ENCODE measurements around the gene CD52. TPM values are rescaled to one million over a fixed set of nuclear protein-coding genes. Genes with fewer than 3 reads are reported as not detected.

Gene CD52
- total and polyA plus RNA-seq, 2 of the 13 experiments (the other 11 are each of a cell fraction or from before 2014, with no cell fraction given) = 0.32 TPM; not detected in 1

DNA sequence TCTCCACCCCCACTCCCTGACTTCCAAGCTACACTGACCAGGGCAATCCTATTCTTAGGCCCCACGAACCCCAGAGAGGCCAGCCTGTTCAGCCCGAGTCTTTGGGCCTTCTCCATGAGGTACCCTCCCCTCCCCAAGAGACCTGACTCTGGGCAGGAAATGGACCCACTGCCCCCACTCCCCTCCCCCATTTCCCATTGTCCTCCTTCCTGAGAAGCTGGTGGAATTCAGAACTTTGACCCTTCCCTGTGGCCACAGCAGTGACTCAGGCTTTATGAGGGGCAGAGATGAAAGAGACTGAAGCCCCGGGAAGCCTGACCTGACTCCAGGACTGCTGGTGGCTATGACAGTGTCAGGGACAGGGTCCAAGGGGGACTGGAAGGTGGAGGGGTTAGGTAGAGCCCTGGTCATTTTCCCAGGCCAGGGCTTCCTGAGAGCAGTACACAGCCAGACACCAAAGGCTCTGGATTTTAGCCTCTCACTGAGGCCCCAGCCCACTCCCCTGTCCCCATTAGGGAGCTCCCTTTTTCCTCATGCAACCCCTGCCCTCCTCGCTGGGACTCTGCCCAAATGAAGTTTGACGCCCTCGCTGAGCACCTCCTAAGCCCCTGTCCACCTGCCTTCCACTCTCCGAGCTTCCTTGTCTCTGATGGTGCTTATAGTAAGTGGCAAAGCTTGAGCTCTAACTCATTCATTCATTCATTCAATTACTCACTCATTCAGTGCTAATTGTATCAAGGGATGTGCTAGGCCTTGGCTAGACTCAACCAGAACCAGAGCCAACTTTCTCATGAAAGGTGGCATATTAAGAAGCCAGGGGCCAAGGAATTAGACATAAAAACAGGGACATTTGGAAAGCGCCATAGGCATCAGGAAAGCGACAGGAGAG, 33.2 kb downstream of the CD52 start (continued):
- TF ChIP-seq, protein P1, sequence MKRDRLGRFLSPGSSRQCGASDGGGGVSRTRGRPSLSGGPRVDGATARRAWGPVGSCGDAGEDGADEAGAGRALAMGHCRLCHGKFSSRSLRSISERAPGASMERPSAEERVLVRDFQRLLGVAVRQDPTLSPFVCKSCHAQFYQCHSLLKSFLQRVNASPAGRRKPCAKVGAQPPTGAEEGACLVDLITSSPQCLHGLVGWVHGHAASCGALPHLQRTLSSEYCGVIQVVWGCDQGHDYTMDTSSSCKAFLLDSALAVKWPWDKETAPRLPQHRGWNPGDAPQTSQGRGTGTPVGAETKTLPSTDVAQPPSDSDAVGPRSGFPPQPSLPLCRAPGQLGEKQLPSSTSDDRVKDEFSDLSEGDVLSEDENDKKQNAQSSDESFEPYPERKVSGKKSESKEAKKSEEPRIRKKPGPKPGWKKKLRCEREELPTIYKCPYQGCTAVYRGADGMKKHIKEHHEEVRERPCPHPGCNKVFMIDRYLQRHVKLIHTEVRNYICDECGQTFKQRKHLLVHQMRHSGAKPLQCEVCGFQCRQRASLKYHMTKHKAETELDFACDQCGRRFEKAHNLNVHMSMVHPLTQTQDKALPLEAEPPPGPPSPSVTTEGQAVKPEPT (CRISPR knock-in tag; IDR thresholded peaks at IDR 0.05; ENCODE audit: low read depth) = peak; percentile 55; the same call in 1 of the 2 replicates
- TF ChIP-seq ZNF567 (CRISPR knock-in tag; IDR thresholded peaks at IDR 0.05; ENCODE audit: borderline replicate concordance) = no peak
- TF ChIP-seq SP140L (CRISPR knock-in tag; IDR thresholded peaks at IDR 0.05; ENCODE audit: borderline replicate concordance) = no peak
- TF ChIP-seq ZIK1 (CRISPR knock-in tag; IDR thresholded peaks at IDR 0.05; ENCODE audit: borderline replicate concordance, low read depth) = no peak
- TF ChIP-seq TEAD2 (CRISPR knock-in tag; IDR thresholded peaks at IDR 0.05) = no peak
- peak; percentile 86; the same call in 1 of the 2 replicates for TF ChIP-seq MIER3 (CRISPR knock-in tag; IDR thresholded peaks at IDR 0.05; ENCODE audit: borderline replicate concordance)
- no peak for TF ChIP-seq KLF13 (CRISPR knock-in tag; IDR thresholded peaks at IDR 0.05)
- TF ChIP-seq, protein P2, sequence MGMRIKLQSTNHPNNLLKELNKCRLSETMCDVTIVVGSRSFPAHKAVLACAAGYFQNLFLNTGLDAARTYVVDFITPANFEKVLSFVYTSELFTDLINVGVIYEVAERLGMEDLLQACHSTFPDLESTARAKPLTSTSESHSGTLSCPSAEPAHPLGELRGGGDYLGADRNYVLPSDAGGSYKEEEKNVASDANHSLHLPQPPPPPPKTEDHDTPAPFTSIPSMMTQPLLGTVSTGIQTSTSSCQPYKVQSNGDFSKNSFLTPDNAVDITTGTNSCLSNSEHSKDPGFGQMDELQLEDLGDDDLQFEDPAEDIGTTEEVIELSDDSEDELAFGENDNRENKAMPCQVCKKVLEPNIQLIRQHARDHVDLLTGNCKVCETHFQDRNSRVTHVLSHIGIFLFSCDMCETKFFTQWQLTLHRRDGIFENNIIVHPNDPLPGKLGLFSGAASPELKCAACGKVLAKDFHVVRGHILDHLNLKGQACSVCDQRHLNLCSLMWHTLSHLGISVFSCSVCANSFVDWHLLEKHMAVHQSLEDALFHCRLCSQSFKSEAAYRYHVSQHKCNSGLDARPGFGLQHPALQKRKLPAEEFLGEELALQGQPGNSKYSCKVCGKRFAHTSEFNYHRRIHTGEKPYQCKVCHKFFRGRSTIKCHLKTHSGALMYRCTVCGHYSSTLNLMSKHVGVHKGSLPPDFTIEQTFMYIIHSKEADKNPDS (CRISPR knock-in tag; IDR thresholded peaks at IDR 0.05) = no peak
- TF ChIP-seq GATA4 (IDR thresholded peaks at IDR 0.05; ENCODE audit: borderline replicate concordance, low read depth) = peak; percentile 76; the same call in 1 of the 2 replicates
- TF ChIP-seq ZNF382 (CRISPR knock-in tag; IDR thresholded peaks at IDR 0.05; ENCODE audit: borderline replicate concordance) = no peak
- TF ChIP-seq AKAP8 (CRISPR knock-in tag; IDR thresholded peaks at IDR 0.05) = 0 out of 2 replicates have a peak, but pooled peaks have one; percentile 39
- peak; percentile 90 for TF ChIP-seq XRCC5 (optimal IDR thresholded peaks at IDR 0.05; ENCODE audit: low read length)
- TF ChIP-seq, protein P3, sequence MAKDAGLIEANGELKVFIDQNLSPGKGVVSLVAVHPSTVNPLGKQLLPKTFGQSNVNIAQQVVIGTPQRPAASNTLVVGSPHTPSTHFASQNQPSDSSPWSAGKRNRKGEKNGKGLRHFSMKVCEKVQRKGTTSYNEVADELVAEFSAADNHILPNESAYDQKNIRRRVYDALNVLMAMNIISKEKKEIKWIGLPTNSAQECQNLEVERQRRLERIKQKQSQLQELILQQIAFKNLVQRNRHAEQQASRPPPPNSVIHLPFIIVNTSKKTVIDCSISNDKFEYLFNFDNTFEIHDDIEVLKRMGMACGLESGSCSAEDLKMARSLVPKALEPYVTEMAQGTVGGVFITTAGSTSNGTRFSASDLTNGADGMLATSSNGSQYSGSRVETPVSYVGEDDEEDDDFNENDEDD (CRISPR knock-in tag; IDR thresholded peaks at IDR 0.05; ENCODE audit: borderline replicate concordance) = peak; percentile 60; the same call in 1 of the 2 replicates
- peak; percentile 80 for TF ChIP-seq ZZZ3 (CRISPR knock-in tag; IDR thresholded peaks at IDR 0.05; ENCODE audit: borderline replicate concordance)
- TF ChIP-seq, protein P4, sequence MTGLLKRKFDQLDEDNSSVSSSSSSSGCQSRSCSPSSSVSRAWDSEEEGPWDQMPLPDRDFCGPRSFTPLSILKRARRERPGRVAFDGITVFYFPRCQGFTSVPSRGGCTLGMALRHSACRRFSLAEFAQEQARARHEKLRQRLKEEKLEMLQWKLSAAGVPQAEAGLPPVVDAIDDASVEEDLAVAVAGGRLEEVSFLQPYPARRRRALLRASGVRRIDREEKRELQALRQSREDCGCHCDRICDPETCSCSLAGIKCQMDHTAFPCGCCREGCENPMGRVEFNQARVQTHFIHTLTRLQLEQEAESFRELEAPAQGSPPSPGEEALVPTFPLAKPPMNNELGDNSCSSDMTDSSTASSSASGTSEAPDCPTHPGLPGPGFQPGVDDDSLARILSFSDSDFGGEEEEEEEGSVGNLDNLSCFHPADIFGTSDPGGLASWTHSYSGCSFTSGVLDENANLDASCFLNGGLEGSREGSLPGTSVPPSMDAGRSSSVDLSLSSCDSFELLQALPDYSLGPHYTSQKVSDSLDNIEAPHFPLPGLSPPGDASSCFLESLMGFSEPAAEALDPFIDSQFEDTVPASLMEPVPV (CRISPR knock-in tag; IDR thresholded peaks at IDR 0.05) = peak; percentile 43; the same call in 1 of the 2 replicates
- no peak for TF ChIP-seq WIZ (CRISPR knock-in tag; IDR thresholded peaks at IDR 0.05)
- TF ChIP-seq, protein P5, sequence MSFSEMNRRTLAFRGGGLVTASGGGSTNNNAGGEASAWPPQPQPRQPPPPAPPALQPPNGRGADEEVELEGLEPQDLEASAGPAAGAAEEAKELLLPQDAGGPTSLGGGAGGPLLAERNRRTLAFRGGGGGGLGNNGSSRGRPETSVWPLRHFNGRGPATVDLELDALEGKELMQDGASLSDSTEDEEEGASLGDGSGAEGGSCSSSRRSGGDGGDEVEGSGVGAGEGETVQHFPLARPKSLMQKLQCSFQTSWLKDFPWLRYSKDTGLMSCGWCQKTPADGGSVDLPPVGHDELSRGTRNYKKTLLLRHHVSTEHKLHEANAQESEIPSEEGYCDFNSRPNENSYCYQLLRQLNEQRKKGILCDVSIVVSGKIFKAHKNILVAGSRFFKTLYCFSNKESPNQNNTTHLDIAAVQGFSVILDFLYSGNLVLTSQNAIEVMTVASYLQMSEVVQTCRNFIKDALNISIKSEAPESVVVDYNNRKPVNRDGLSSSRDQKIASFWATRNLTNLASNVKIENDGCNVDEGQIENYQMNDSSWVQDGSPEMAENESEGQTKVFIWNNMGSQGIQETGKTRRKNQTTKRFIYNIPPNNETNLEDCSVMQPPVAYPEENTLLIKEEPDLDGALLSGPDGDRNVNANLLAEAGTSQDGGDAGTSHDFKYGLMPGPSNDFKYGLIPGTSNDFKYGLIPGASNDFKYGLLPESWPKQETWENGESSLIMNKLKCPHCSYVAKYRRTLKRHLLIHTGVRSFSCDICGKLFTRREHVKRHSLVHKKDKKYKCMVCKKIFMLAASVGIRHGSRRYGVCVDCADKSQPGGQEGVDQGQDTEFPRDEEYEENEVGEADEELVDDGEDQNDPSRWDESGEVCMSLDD (CRISPR knock-in tag; IDR thresholded peaks at IDR 0.05; ENCODE audit: borderline replicate concordance) = 0 out of 2 replicates have a peak, but pooled peaks have one; percentile 50
- no peak; the same call in 1 of the 2 replicates for TF ChIP-seq MAFG (CRISPR knock-in tag; IDR thresholded peaks at IDR 0.05)

Data from HepG2 (cell line).